GM12878 (cell line): ENCODE data around the gene SHISA4. TPM values are rescaled to one million over a fixed set of nuclear protein-coding genes. Genes with fewer than 3 reads are reported as not detected.

ENCODE experiments used
- ATAC-seq: fragments of 200-7000 bp; cut with Tn5 transposase; 3 replicates; pipeline ENCODE4 v1.9.1; 2020; ENCODE audit warnings: mild to moderate bottlenecking, moderate library complexity
- BruUV-seq: library from RNA; stranded (reverse); fragments of 400-500 nt; replicated peaks from 2 replicates; lab custom pipeline; 2021; lab: Mats Ljungman, UMichigan
- CTCF ChIA-PET: fragments of 300-600 bp; sonication (Branson Sonifier 250); formaldehyde crosslinking; extraction: SDS; loops from one replicate; lab custom pipeline; 2021; ENCODE audit warnings: inconsistent platforms; lab: Yijun Ruan, JAX
- POLR2A ChIA-PET: fragments of 350-600 bp; formaldehyde crosslinking; extraction: SDS; loops from one replicate; lab custom pipeline; 2021; ENCODE audit warnings: inconsistent platforms; lab: Charles Lee
- RAD21 ChIA-PET: fragments of 300-600 bp; sonication (Branson Sonifier 250); formaldehyde crosslinking; loops from one replicate; lab custom pipeline; 2023; ENCODE audit warnings: antibody characterized with exemption; ENCODE audit not compliant: unreplicated experiment; lab: Charles Lee
- SMC1A ChIA-PET: fragments of 300-600 bp; sonication (Branson Sonifier 250); formaldehyde crosslinking; loops from one replicate; lab custom pipeline; 2023; ENCODE audit not compliant: unreplicated experiment, uncharacterized antibody; lab: Charles Lee
- DNase-seq: peaks from one replicate; pipeline ENCODE4 v3.0.0-alpha.2; 2011; ENCODE audit warnings: low read depth, low spot score
- FAIRE-seq: peaks from 3 replicates; lab custom pipeline; 2011; peaks lifted over from hg19 to GRCh38; lab: Jason Lieb, UNC
- H2AFZ ChIP-seq: 2 replicates; pipeline ENCODE4 v1.6.0; 2011; ENCODE audit warnings: low read depth, low read length, control low read depth; ENCODE audit not compliant: control insufficient read depth
- H3K27ac ChIP-seq: 2 replicates; pipeline ENCODE4 v1.5.1; 2011; ENCODE audit warnings: control low read depth; ENCODE audit not compliant: control insufficient read depth, insufficient read depth
- H3K27me3 ChIP-seq, 2 experiments: replicated peaks in 1 of 2; 2 replicates each; pipeline versions ENCODE4 v1.6.0 to v1.6.1; 2011; ENCODE audit warnings: low read length in 1 of 2; ENCODE audit not compliant: control insufficient read depth in 2 of 2, insufficient read depth in 2 of 2
- H3K36me3 ChIP-seq, 2 experiments: 2 replicates each; pipeline ENCODE4 v1.5.1; 2011; ENCODE audit warnings: low read length in 1 of 2; ENCODE audit not compliant: control insufficient read depth in 2 of 2, insufficient read depth in 2 of 2
- H3K4me1 ChIP-seq: 2 replicates; pipeline ENCODE4 v1.6.1; 2011; ENCODE audit warnings: mild to moderate bottlenecking, low read length, moderate library complexity, mixed read lengths; ENCODE audit not compliant: control insufficient read depth, insufficient read depth
- H3K4me2 ChIP-seq: 2 replicates; pipeline ENCODE4 v1.6.0; 2011; ENCODE audit warnings: control low read depth; ENCODE audit not compliant: control insufficient read depth, insufficient read depth
- H3K4me3 ChIP-seq: fragments of 200-600 bp; sonication (generic); 2 replicates; pipeline ENCODE4 v1.5.1; 2016
- H3K79me2 ChIP-seq: 2 replicates; pipeline ENCODE4 v1.6.0; 2011; ENCODE audit warnings: low read length; ENCODE audit not compliant: control insufficient read depth, insufficient read depth
- H3K9ac ChIP-seq: 2 replicates; pipeline ENCODE4 v1.8.0; 2011; ENCODE audit warnings: low read length, control low read depth, mixed read lengths; ENCODE audit not compliant: control insufficient read depth, insufficient read depth
- H3K9me3 ChIP-seq: replicated peaks from 3 replicates; pipeline ENCODE4 v1.5.1; 2011; ENCODE audit warnings: mild to moderate bottlenecking, low read length; ENCODE audit not compliant: control insufficient read depth, insufficient read depth
- H4K20me1 ChIP-seq: 2 replicates; pipeline ENCODE4 v1.6.0; 2011; ENCODE audit not compliant: control insufficient read depth, insufficient read depth
- E2F8 ChIP-seq: fragments of 450-650 bp; IDR thresholded peaks from 2 replicates; pipeline ENCODE4 v1.6.1; 2018; ENCODE audit warnings: mild to moderate bottlenecking, low read depth, moderate library complexity; ENCODE audit not compliant: partially characterized antibody
- IRF4 ChIP-seq: IDR thresholded peaks from 2 replicates; pipeline ENCODE4 v1.6.1; 2011; ENCODE audit warnings: low read depth, low read length
- MXI1 ChIP-seq: fragments of 150-350 bp; IDR thresholded peaks from 2 replicates; pipeline ENCODE4 v1.6.1; 2011; ENCODE audit warnings: low read depth, mild to moderate bottlenecking, inconsistent platforms, low read length, improper control_type of control experiment
- NFXL1 ChIP-seq: fragments of 450-650 bp; IDR thresholded peaks from 2 replicates; pipeline ENCODE4 v1.6.1; 2017; ENCODE audit warnings: antibody characterized with exemption, mild to moderate bottlenecking, borderline replicate concordance
- NRF1 ChIP-seq: conservative IDR thresholded peaks from 2 replicates; pipeline ENCODE4 v1.6.1; 2011; ENCODE audit warnings: mild to moderate bottlenecking, low read depth, low read length, improper control_type of control experiment
- POU2F2 ChIP-seq: IDR thresholded peaks from 3 replicates; pipeline ENCODE4 v1.6.1; 2011; ENCODE audit warnings: low read depth, mild to moderate bottlenecking, low read length, borderline replicate concordance
- SKIL ChIP-seq: fragments of 450-650 bp; IDR thresholded peaks from 2 replicates; pipeline ENCODE4 v1.6.1; 2017; ENCODE audit warnings: mild to moderate bottlenecking, low read depth, inconsistent platforms; ENCODE audit not compliant: poor library complexity, severe bottlenecking
- SMARCA5 ChIP-seq: fragments of 450-650 bp; IDR thresholded peaks from 2 replicates; pipeline ENCODE4 v1.6.1; 2017; ENCODE audit warnings: mild to moderate bottlenecking
- SPI1 ChIP-seq: IDR thresholded peaks from 2 replicates; pipeline ENCODE4 v1.6.1; 2011; ENCODE audit warnings: low read depth, mild to moderate bottlenecking, low read length, moderate library complexity, borderline replicate concordance; ENCODE audit not compliant: insufficient read depth
- ZBED1 ChIP-seq: IDR thresholded peaks from 2 replicates; pipeline ENCODE4 v1.6.1; 2016; ENCODE audit warnings: borderline replicate concordance
- ZNF207 ChIP-seq: fragments of 450-650 bp; IDR thresholded peaks from 2 replicates; pipeline ENCODE4 v1.6.1; 2014; ENCODE audit warnings: antibody characterized with exemption, mild to moderate bottlenecking, borderline replicate concordance
- ZZZ3 ChIP-seq: IDR thresholded peaks from 2 replicates; pipeline ENCODE4 v1.6.1; 2011; ENCODE audit warnings: low read depth; ENCODE audit not compliant: control insufficient read depth, insufficient read length
- WGBS: methylation state at CpG from one replicate; pipeline ENCODE4 v1.1.6; 2016; ENCODE audit warnings: low lambda C conversion rate; ENCODE audit not compliant: insufficient replicate concordance, insufficient coverage; ENCODE audit errors: missing lambda C conversion rate; 5-methylcytosine and 5-hydroxymethylcytosine counted together
- in situ Hi-C: fragments of 300-500 bp; cut with MboI; formaldehyde crosslinking; loops from 9 replicates; pipeline ENCODE4 v1.14.3; 2018; ENCODE audit warnings: mixed read lengths
- intact Hi-C: fragments of 100-400 bp; cut with micrococcal nuclease; formaldehyde crosslinking; loops from one replicate; pipeline ENCODE4 v1.14.2; 2022; ENCODE audit not compliant: unreplicated experiment
- polyA plus RNA-seq, 11 experiments: library from polyadenylated mRNA; depleted of rRNA in 4 of 11; unstranded in 6 of 11; stranded (reverse) in 5 of 11; fragments of >200 nt; fragmentation: Nextera tagmentation in 4 of 11; fragmentation: Illumina TruSeq in 1 of 11; extraction: Ambion mirVana in 4 of 11; extraction: Trizol in 1 of 11; gene quantifications; 1 replicate in 1 of 11; 2 replicates in 10 of 11; pipeline versions ENCODE4 v1.2.1 to v1.2.3, GENCODE V29; 2011 to 2016; ENCODE audit warnings: inconsistent platforms in 2 of 11, missing spikeins in 2 of 11, low read depth in 1 of 11
- total RNA-seq, 4 experiments: library from RNA; depleted of rRNA in 3 of 4; stranded (reverse); fragments of >200 nt in 3 of 4; fragmentation: Illumina TruSeq in 1 of 4; extraction: Trizol in 1 of 4; gene quantifications; 2 replicates each; pipeline versions ENCODE4 v1.2.1 to v1.2.3, GENCODE V29; 2013 to 2021

The SHISA4 gene
- total and polyA plus RNA-seq, 10 of the 15 experiments (the other 5 are each of a cell fraction or from before 2014, with no cell fraction given) = 0.07 TPM; not detected in 8

GRCh38 chr1:201898992-201899391, 10.3 kb downstream of the SHISA4 start (continued):
- no peak for TF ChIP-seq E2F8
- TF ChIP-seq SKIL = no peak
- TF ChIP-seq NRF1 = no peak

GRCh38 chr1:201899683-201900429, 11.2 kb downstream of the SHISA4 start:
- no peak overlapping the region for H3K4me2 ChIP-seq
- no peak overlapping the region for H3K4me3 ChIP-seq
- H3K79me2 ChIP-seq = no peaks in the 10 kb centered on the region
- H3K27ac ChIP-seq = no peak overlapping the region
- no peak for FAIRE-seq
- no peak overlapping the region for H3K9ac ChIP-seq
- TF ChIP-seq ZBED1 (no peak), NFXL1 (no peak), SMARCA5 (no peak), ZZZ3 (no peak), IRF4 (0 out of 2 replicates have a peak, but pooled peaks have one; percentile 13), MXI1 (no peak), ZNF207 (no peak), SPI1 (peak; percentile 80; the same call in 1 of the 2 replicates), POU2F2 (no peak)
- H3K4me1 ChIP-seq = no peaks in the 10 kb centered on the region
- DNase-seq = no peak
- 69% methylated on average over 20 of the region's 20 CpGs for WGBS
- H4K20me1 ChIP-seq = no peaks in the 10 kb centered on the region
- intact Hi-C loops = no loop called here
- SMC1A ChIA-PET = interaction anchor here (1.0 to 1.1 kb wide), 2 partner anchors 72 to 74 kb away, joined by 4 to 6 read pairs; no protein-coding TSS in a partner anchor
- BruUV-seq = no TSS peak
- in situ Hi-C loops = no loop called here
- H3K27me3 ChIP-seq = no peaks in the 10 kb centered on the region
- no peaks in the 10 kb centered on the region for H3K36me3 ChIP-seq
- H3K9me3 ChIP-seq = no peaks in the 10 kb centered on the region
- H2AFZ ChIP-seq = no peak overlapping the region
- RAD21 ChIA-PET = interaction anchor here (0.9 to 1.1 kb wide), 2 partner anchors 19 to 73 kb away, joined by 3 read pairs; no protein-coding TSS in a partner anchor
- CTCF ChIA-PET = interaction anchor here (0.7 to 10.2 kb wide), 3 partner anchors 8 to 92 kb away, joined by 3 to 233 read pairs (median 3); no protein-coding TSS in a partner anchor
- POLR2A ChIA-PET = no interaction called here
- no peak for ATAC-seq
